ENCODE data around the gene PRDM8. TPM values are rescaled to one million over a fixed set of nuclear protein-coding genes. Genes with fewer than 3 reads are reported as not detected.

PRDM8 gene
- total RNA-seq, 3 donors from 2014 or later = 1.2 to 7.0 (median 5.9) TPM

DNA sequence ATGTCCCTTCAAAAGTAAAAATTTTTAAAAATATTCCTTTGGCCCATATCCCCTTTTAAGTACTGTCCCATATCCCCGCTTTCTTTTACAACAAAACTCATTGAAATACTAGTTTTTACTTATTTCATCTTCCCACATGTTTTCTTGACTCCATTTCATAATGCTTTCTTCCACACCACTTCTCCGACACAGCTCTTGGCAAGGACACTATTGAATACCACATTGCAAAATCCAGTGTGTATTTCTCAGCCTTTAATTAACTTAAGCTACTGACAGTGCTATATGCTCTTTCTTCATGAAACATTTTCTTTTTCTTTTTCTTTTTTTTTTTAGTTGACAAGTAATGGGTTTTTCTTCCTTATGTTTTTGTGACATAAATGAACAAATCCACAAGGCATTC, 28.8 kb downstream of the PRDM8 start:
- H3K36me3 ChIP-seq = no peaks in the 10 kb centered on the region
- TF ChIP-seq, protein P1, sequence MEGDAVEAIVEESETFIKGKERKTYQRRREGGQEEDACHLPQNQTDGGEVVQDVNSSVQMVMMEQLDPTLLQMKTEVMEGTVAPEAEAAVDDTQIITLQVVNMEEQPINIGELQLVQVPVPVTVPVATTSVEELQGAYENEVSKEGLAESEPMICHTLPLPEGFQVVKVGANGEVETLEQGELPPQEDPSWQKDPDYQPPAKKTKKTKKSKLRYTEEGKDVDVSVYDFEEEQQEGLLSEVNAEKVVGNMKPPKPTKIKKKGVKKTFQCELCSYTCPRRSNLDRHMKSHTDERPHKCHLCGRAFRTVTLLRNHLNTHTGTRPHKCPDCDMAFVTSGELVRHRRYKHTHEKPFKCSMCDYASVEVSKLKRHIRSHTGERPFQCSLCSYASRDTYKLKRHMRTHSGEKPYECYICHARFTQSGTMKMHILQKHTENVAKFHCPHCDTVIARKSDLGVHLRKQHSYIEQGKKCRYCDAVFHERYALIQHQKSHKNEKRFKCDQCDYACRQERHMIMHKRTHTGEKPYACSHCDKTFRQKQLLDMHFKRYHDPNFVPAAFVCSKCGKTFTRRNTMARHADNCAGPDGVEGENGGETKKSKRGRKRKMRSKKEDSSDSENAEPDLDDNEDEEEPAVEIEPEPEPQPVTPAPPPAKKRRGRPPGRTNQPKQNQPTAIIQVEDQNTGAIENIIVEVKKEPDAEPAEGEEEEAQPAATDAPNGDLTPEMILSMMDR (IDR thresholded peaks at IDR 0.05) = no peak
- no peak for TF ChIP-seq POLR2A (IDR thresholded peaks at IDR 0.05)
- no peak for TF ChIP-seq POLR2AphosphoS5 (IDR thresholded peaks at IDR 0.05)
- no peak for DNase-seq (ENCODE audit: low spot score in 2 of 2)
- no peak overlapping the region for H3K27ac ChIP-seq
- no peak overlapping the region for H3K4me3 ChIP-seq
- peaks cover 0 to 6% of the 10 kb centered on the region in 2 donors for H3K27me3 ChIP-seq
- no peaks in the 10 kb centered on the region for H3K9me3 ChIP-seq
- H3K4me1 ChIP-seq = no peaks in the 10 kb centered on the region
- intact Hi-C loops (cut with DNase I; ENCODE audit: low total_unique reads) = loop anchor here (10.0 kb wide), 1 partner anchor 109 kb away; the partner anchor contains the start of gene CFAP299

DNA sequence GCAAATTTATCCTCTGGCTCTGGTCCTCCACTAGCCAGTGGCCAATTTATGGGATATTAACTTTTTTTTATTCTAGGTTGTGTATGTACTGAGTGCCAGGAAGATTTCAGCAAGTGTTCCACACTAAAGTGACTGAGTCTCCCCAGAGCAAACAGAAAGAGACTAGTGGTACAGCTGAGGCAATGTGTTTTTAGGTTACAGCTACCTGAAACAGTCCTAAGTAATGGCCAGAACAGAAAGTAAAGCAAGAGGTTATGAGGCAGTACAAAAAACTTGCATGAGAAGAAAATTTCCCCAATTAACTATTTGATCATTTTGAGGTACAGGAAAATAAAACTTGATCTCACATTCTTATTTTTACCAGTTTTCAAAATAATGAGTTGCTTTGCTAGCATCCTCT, 31.2 kb downstream of the PRDM8 start:
- Histone ChIP-seq H3K27ac (no peak overlapping the region), H3K4me1 (no peaks in the 10 kb centered on the region), H3K36me3 (no peaks in the 10 kb centered on the region), H3K9me3 (no peaks in the 10 kb centered on the region), H3K4me3 (no peak overlapping the region), H3K27me3 (peaks cover 0 to 7% of the 10 kb centered on the region in 2 donors)
- TF ChIP-seq, protein P1 (IDR thresholded peaks at IDR 0.05) = no peak
- TF ChIP-seq POLR2A (IDR thresholded peaks at IDR 0.05) = no peak
- TF ChIP-seq POLR2AphosphoS5 (IDR thresholded peaks at IDR 0.05) = no peak
- DNase-seq (ENCODE audit: low spot score in 2 of 2) = no peak
- intact Hi-C loops (cut with DNase I; ENCODE audit: low total_unique reads) = loop anchor here (10.0 kb wide), 1 partner anchor 106 kb away; the partner anchor contains the start of gene CFAP299

DNA sequence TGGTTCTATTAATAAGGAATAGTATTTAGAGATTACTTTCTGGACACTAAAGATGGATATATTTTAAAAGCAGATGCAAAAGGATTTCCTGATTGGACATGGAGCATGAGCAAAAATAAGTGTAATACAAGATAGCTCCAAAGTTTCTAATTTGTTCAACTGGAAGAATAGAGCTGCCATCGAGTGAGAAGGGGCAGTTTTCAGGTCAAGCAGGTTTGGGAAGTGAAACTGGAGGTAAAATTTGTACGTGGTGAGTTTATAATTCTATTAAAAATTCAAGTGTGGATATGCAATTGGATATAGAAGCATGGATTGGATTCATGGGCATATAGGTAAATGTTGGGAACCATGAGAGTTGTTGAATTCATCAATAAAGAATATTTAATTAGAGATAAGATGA, 31.8 kb downstream of the PRDM8 start:
- no peaks in the 10 kb centered on the region for H3K4me1 ChIP-seq
- H3K27me3 ChIP-seq = peaks cover 0 to 7% of the 10 kb centered on the region in 2 donors
- intact Hi-C loops (cut with DNase I; ENCODE audit: low total_unique reads) = loop anchor here (10.0 kb wide), 1 partner anchor 106 kb away; the partner anchor contains the start of gene CFAP299
- no peak for DNase-seq (ENCODE audit: low spot score in 2 of 2)
- H3K36me3 ChIP-seq = no peaks in the 10 kb centered on the region
- TF ChIP-seq, protein P1 (IDR thresholded peaks at IDR 0.05) = no peak
- TF ChIP-seq POLR2A (IDR thresholded peaks at IDR 0.05) (no peak), POLR2AphosphoS5 (IDR thresholded peaks at IDR 0.05) (no peak)
- no peak overlapping the region for H3K4me3 ChIP-seq
- no peak overlapping the region for H3K27ac ChIP-seq
- H3K9me3 ChIP-seq = no peaks in the 10 kb centered on the region

DNA sequence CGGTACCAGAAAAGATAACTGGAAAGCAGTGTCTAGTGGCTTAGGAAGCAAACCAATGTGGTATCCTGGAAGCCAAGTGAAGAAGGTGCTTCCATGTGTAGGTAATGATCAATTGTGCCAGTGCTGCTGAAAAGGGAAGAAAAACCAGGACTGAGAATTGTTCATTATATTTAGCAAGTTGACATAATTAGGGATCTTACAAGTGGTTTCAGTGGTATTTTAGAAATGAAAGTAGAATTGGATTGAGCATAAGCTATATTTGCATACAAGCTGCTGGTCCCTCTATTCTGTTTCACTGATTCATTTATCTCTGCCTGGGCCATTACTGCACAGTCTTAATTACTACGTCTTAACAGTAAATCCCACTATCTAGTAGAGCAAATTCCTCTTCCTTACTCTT, 32.3 kb downstream of the PRDM8 start:
- intact Hi-C loops (cut with DNase I; ENCODE audit: low total_unique reads) = loop anchor here (10.0 kb wide), 1 partner anchor 105 kb away; the partner anchor contains the start of gene CFAP299
- Histone ChIP-seq H3K27me3 (peaks cover 0 to 7% of the 10 kb centered on the region in 2 donors), H3K4me1 (no peaks in the 10 kb centered on the region), H3K9me3 (no peaks in the 10 kb centered on the region), H3K36me3 (no peaks in the 10 kb centered on the region), H3K4me3 (no peak overlapping the region), H3K27ac (no peak overlapping the region)
- TF ChIP-seq POLR2A (IDR thresholded peaks at IDR 0.05) = no peak
- DNase-seq (ENCODE audit: low spot score in 2 of 2) = no peak

DNA sequence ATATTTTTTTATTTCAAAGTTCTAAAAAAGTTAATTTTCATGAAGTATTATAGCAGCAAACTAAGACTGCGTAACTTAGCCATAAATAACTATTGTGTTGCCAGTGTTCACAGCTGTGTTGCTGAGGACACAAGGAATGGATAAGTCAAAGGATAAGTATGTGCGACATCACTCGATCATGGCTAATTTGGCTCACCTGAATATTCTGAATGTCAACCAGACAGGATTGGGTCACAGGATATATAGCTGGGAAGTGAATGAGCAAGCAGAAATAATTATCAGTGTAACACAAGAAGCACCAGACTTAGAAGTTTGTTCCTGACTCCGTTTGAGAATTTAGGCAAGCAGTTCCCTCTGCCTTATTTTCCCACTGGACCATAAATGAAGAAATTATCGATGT, 33.9 kb downstream of the PRDM8 start:
- Histone ChIP-seq H3K9me3 (no peaks in the 10 kb centered on the region), H3K36me3 (no peaks in the 10 kb centered on the region), H3K27ac (no peak overlapping the region), H3K4me3 (no peak overlapping the region), H3K4me1 (no peaks in the 10 kb centered on the region), H3K27me3 (peaks cover 0 to 7% of the 10 kb centered on the region in 2 donors)
- TF ChIP-seq, protein P1 (IDR thresholded peaks at IDR 0.05) = no peak
- no peak for TF ChIP-seq POLR2AphosphoS5 (IDR thresholded peaks at IDR 0.05)
- no peak for TF ChIP-seq POLR2A (IDR thresholded peaks at IDR 0.05)
- no peak for DNase-seq (ENCODE audit: low spot score in 2 of 2)
- intact Hi-C loops (cut with DNase I; ENCODE audit: low total_unique reads) = no loop called here

Data from breast epithelium (tissue), 4 donors.